ENCODE measurements around the gene HSPB1. TPM values are rescaled to one million over a fixed set of nuclear protein-coding genes. Genes with fewer than 3 reads are reported as not detected.
A peak's percentile ranks its signal among the peaks of the same experiment; 100 is the strongest.

Gene HSPB1
- total RNA-seq (2014; rRNA removed; shearing (Covaris generic)), result 62.3 and 80.7 TPM in 2 replicates

DNA sequence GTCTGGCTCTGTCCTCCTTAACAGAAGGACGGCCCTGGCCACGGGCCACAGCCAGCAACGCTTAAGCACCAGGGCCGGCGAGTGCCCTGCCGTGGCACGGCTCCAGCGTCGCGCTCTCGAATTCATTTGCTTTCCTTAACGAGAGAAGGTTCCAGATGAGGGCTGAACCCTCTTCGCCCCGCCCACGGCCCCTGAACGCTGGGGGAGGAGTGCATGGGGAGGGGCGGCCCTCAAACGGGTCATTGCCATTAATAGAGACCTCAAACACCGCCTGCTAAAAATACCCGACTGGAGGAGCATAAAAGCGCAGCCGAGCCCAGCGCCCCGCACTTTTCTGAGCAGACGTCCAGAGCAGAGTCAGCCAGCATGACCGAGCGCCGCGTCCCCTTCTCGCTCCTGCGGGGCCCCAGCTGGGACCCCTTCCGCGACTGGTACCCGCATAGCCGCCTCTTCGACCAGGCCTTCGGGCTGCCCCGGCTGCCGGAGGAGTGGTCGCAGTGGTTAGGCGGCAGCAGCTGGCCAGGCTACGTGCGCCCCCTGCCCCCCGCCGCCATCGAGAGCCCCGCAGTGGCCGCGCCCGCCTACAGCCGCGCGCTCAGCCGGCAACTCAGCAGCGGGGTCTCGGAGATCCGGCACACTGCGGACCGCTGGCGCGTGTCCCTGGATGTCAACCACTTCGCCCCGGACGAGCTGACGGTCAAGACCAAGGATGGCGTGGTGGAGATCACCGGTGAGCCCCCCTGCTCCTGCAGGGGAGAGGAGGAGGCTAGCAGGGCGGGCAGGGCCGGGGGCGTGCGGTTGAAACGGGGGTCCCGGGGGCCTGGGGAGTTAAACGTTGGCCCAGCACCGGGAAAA is at the start of gene HSPB1:
TSS of gene HSPB1 (plus strand) at position 327 of the 855 bp plus-strand sequence. CDS start at position 367, 40 bp downstream.
- peaks cover 5% of the 10 kb centered on the region for H3K27me3 ChIP-seq (ENCODE audit: control insufficient read depth, insufficient read depth, low read length)
- peak within 1 kb of the TSS; percentile 60 for H3K4me3 ChIP-seq (ENCODE audit: insufficient read depth, low read depth, low read length)
- peak; percentile 92 for DNase-seq
- H3K36me3 ChIP-seq (replicated peaks; ENCODE audit: control insufficient read depth, insufficient read depth, low read length), result no peaks in the 10 kb centered on the region; the same call in 1 of the 2 replicates

DNA sequence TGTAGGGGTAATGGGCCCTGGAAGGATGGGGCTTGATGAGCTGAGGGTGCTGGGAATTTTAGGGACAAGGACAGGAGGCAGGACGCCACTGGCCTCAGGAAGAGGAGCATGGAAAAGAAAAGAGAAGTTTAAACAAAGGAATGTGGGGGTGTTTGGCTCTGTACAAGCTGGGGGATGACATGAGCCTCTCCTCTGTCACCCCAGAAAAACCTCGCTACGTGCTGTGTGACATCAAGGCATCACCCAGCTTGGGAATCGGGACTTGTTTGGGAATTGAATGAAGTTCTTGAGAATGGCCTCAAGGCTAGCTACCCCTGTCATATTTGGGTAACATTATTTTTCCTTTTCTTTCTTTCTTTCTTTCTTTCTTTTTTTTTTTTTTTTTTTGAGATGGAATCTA is 47.7 kb upstream of the HSPB1 start:
- H3K27me3 ChIP-seq (ENCODE audit: control insufficient read depth, insufficient read depth, low read length), result peaks cover 4% of the 10 kb centered on the region; the same call in 1 of the 2 replicates
- H3K4me3 ChIP-seq (ENCODE audit: insufficient read depth, low read depth, low read length), result no peak overlapping the region
- DNase-seq, result no peak
- H3K36me3 ChIP-seq (replicated peaks; ENCODE audit: control insufficient read depth, insufficient read depth, low read length), result no peaks in the 10 kb centered on the region

DNA sequence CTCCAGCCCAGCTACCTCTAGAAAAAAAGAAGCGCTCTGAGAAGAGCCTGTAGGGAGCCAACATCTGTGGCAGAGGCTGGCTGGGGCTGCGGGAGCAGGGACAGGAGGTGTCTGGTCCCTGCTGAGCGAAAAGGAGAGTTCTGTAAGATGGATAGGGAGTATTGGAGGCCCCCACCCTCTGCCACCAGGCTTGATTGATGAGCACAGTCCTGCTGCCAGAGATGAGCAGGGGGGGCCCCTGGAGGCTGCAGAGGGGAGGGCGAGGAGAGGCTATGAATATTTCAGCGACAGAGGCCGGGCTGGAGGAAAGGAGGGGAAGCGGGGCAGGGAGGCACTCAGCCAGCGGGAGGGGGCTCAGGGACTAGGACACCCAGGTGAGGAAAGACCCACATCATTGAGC is 44.5 kb upstream of the HSPB1 start:
- Histone ChIP-seq H3K27me3 (ENCODE audit: control insufficient read depth, insufficient read depth, low read length) (peaks cover 5% of the 10 kb centered on the region; the same call in 1 of the 2 replicates), H3K36me3 (replicated peaks; ENCODE audit: control insufficient read depth, insufficient read depth, low read length) (no peaks in the 10 kb centered on the region), H3K4me3 (ENCODE audit: insufficient read depth, low read depth, low read length) (no peak overlapping the region)
- peak; percentile 58 for DNase-seq

GRCh38 chr7:76259124-76260093 is 43.1 kb upstream of the HSPB1 start:
- DNase-seq, result no peak
- peaks cover 5% of the 10 kb centered on the region; the same call in 1 of the 2 replicates for H3K27me3 ChIP-seq (ENCODE audit: control insufficient read depth, insufficient read depth, low read length)
- H3K36me3 ChIP-seq (replicated peaks; ENCODE audit: control insufficient read depth, insufficient read depth, low read length), result no peaks in the 10 kb centered on the region
- peak overlapping the region; percentile 61 for H3K4me3 ChIP-seq (ENCODE audit: insufficient read depth, low read depth, low read length)

GRCh38 chr7:76260171-76260703 is 42.2 kb upstream of the HSPB1 start:
- H3K36me3 ChIP-seq (replicated peaks; ENCODE audit: control insufficient read depth, insufficient read depth, low read length), result no peaks in the 10 kb centered on the region
- peak overlapping the region; percentile 61 for H3K4me3 ChIP-seq (ENCODE audit: insufficient read depth, low read depth, low read length)

GRCh38 chr7:76261329-76261728 is 41.1 kb upstream of the HSPB1 start:
- DNase-seq, result no peak
- Histone ChIP-seq H3K4me3 (ENCODE audit: insufficient read depth, low read depth, low read length) (no peak overlapping the region), H3K36me3 (replicated peaks; ENCODE audit: control insufficient read depth, insufficient read depth, low read length) (no peaks in the 10 kb centered on the region), H3K27me3 (ENCODE audit: control insufficient read depth, insufficient read depth, low read length) (peaks cover 5% of the 10 kb centered on the region; the same call in 1 of the 2 replicates)

More at GRCh38 chr7:76260171-76260703, 42.2 kb upstream of the HSPB1 start:
- DNase-seq, result peak; percentile 98
- peaks cover 5% of the 10 kb centered on the region; the same call in 1 of the 2 replicates for H3K27me3 ChIP-seq (ENCODE audit: control insufficient read depth, insufficient read depth, low read length)

DNA sequence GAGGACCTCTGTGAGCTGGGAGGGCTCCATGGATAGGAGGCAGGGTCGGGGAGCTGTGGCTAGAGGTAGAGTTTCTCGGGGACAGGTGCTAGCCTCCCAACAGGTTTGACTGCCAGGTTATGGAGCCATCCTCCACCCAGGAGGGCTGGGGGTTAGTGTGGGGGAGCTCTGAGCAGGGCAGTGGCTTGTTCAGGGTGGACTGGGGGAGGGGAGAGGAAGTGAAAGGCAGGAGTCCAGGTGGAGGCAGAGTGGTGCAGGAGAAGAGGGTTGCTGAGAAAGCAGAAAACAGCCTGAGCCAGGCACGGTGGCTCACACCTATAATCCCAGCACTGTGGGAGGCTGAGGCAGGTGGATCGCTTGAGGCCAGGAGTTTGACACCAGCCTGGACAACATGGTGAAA is 40.5 kb upstream of the HSPB1 start:
- no peaks in the 10 kb centered on the region for H3K36me3 ChIP-seq (replicated peaks; ENCODE audit: control insufficient read depth, insufficient read depth, low read length)
- DNase-seq, result no peak
- no peak overlapping the region for H3K4me3 ChIP-seq (ENCODE audit: insufficient read depth, low read depth, low read length)
- H3K27me3 ChIP-seq (ENCODE audit: control insufficient read depth, insufficient read depth, low read length), result peaks cover 8% of the 10 kb centered on the region

- Histone ChIP-seq H3K36me3 (replicated peaks; ENCODE audit: control insufficient read depth, insufficient read depth, low read length) (no peaks in the 10 kb centered on the region), H3K4me3 (ENCODE audit: insufficient read depth, low read depth, low read length) (no peak overlapping the region), H3K27me3 (ENCODE audit: control insufficient read depth, insufficient read depth, low read length) (peaks cover 14% of the 10 kb centered on the region)
- DNase-seq, result peak; percentile 58
Measured at GRCh38 chr7:76262683-76263402, 39.6 kb upstream of the HSPB1 start.

DNA sequence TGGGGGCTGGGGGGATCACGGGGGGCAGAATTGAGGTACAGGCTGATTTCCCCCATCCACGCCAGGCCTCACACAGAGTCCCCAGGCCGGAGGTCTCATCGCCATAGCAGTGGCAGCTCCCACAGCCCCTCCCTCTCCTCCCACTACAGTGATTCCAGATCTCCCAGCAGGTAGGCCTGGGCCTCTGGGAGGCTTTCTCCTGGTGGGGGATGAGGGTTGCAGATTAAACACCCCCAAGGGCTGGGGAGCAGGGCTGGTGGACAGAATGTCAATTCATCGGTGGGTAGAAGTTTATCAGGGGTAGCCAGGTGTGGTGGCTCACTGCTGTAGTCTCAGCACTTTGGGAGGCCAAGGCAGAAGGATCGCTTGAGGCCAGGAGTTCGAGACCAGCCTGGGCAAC is 37.2 kb upstream of the HSPB1 start:
- Histone ChIP-seq H3K4me3 (ENCODE audit: insufficient read depth, low read depth, low read length) (no peak overlapping the region), H3K27me3 (ENCODE audit: control insufficient read depth, insufficient read depth, low read length) (peaks cover 15% of the 10 kb centered on the region), H3K36me3 (replicated peaks; ENCODE audit: control insufficient read depth, insufficient read depth, low read length) (no peaks in the 10 kb centered on the region)
- DNase-seq, result no peak

DNA sequence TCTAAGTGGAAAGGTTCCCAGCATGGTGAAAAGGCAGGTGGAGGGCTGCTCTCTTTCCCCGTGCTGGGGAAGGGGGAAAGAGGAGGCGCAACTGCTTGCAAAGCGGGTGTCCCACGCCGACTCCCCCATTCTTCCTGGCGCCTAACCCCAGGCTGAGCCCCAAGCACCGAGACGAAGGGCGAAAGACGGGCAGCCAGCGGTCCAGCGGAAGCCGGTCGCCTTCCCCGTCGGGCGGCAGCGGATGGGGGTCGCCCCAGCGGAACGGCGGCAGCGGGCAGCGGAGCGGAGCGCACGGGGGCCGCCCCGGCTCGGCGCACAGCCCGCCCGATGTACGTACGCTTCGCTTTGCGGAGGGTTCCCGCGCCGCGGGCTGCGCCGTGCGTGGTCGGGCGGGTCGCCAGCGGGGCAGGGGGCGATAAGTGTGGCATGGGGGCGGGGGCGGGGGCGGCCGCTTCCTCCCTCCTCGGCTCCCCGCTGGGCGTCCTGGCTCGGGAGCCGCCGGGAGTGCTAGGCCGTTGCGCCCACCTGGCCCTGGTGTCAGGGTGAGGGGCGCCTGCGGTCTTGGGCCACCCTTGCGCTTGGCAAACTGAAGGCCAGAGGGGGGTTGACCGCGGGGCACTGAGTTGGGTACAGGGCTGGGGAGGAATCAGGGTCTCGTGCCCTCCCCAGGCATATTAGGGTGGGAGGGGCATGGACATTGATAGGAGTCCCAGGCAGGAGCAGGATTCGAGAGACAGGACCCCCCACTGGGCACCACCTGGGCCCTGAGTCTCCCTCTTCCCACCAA is 35.2 kb upstream of the HSPB1 start:
- Histone ChIP-seq H3K27me3 (ENCODE audit: control insufficient read depth, insufficient read depth, low read length) (peaks cover 17% of the 10 kb centered on the region), H3K36me3 (replicated peaks; ENCODE audit: control insufficient read depth, insufficient read depth, low read length) (no peaks in the 10 kb centered on the region), H3K4me3 (ENCODE audit: insufficient read depth, low read depth, low read length) (peak overlapping the region; percentile 56)
- peak; percentile 74 for DNase-seq

DNA sequence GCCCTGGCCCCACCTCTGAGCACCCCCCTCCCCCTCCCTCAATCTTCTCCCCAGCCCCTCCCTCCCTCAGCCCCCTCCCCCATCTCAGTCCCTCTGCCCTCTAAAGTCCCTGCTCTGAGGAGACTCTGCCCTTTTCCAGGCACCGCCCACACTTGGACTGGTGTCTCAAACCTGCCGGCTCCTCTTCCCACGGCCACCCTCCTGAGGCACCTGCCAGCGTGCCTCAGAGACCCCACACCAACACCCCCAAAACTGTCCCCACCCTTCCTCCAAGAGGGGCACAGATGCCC is 34.6 kb upstream of the HSPB1 start:
- peak; percentile 60 for DNase-seq
- no peaks in the 10 kb centered on the region for H3K36me3 ChIP-seq (replicated peaks; ENCODE audit: control insufficient read depth, insufficient read depth, low read length)
- peaks cover 17% of the 10 kb centered on the region for H3K27me3 ChIP-seq (ENCODE audit: control insufficient read depth, insufficient read depth, low read length)
- H3K4me3 ChIP-seq (ENCODE audit: insufficient read depth, low read depth, low read length), result peak overlapping the region; percentile 56

DNA sequence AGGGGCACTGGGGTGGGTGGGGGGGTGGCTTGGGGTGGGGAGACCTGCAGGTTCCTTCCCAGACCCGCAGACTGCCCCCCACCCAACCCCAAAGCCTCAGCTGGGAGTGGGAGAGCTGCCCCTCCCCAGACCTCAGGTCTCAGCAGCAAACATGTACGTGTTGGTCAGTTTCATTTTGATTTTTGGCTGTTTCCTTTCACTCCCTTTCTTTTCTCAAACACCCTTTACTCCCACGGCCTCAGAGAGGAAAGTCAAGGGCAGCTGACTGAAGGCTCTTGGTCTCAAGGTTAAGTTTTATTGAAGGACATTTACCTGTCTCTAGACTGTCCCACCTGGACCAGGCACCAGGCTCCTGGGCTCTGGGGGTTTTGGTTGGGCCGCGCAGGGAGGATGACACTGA is 34.1 kb upstream of the HSPB1 start:
- Histone ChIP-seq H3K36me3 (replicated peaks; ENCODE audit: control insufficient read depth, insufficient read depth, low read length) (no peaks in the 10 kb centered on the region), H3K27me3 (ENCODE audit: control insufficient read depth, insufficient read depth, low read length) (peaks cover 17% of the 10 kb centered on the region), H3K4me3 (ENCODE audit: insufficient read depth, low read depth, low read length) (no peak overlapping the region)
- DNase-seq, result no peak

GRCh38 chr7:76269895-76270294 is 32.6 kb upstream of the HSPB1 start:
- Histone ChIP-seq H3K4me3 (ENCODE audit: insufficient read depth, low read depth, low read length) (no peak overlapping the region), H3K27me3 (ENCODE audit: control insufficient read depth, insufficient read depth, low read length) (peaks cover 17% of the 10 kb centered on the region)
- DNase-seq, result no peak

More at GRCh38 chr7:76269895-76270294, 32.6 kb upstream of the HSPB1 start:
- H3K36me3 ChIP-seq (replicated peaks; ENCODE audit: control insufficient read depth, insufficient read depth, low read length), result no peaks in the 10 kb centered on the region

Measured in H7 (cell line).